Gastroesophageal sphincter (tissue), 3 donors: ENCODE data around the gene BCL2L1.

Experiments
- POLR2A ChIP-seq, 2 donors: fragments of 450-650 bp; IDR thresholded peaks; one replicate each; pipeline ENCODE4 v1.6.1; 2017; ENCODE audit warnings: antibody characterized with exemption in 2 of 2, mild to moderate bottlenecking in 2 of 2, moderate library complexity in 1 of 2
- TF ChIP-seq, protein P1 (sequence below), 4 experiments: fragments of 200-600 bp in 2 of 4; fragments of 450-650 bp in 2 of 4; sonication (generic) in 1 of 4; IDR thresholded peaks; one replicate each; pipeline ENCODE4 v1.5.1; 2017 to 2019; ENCODE audit warnings: antibody characterized with exemption in 4 of 4, mild to moderate bottlenecking in 2 of 4, moderate library complexity in 2 of 4

- TF ChIP-seq POLR2A (IDR thresholded peaks at IDR 0.05), result no peak
- TF ChIP-seq, protein P1, sequence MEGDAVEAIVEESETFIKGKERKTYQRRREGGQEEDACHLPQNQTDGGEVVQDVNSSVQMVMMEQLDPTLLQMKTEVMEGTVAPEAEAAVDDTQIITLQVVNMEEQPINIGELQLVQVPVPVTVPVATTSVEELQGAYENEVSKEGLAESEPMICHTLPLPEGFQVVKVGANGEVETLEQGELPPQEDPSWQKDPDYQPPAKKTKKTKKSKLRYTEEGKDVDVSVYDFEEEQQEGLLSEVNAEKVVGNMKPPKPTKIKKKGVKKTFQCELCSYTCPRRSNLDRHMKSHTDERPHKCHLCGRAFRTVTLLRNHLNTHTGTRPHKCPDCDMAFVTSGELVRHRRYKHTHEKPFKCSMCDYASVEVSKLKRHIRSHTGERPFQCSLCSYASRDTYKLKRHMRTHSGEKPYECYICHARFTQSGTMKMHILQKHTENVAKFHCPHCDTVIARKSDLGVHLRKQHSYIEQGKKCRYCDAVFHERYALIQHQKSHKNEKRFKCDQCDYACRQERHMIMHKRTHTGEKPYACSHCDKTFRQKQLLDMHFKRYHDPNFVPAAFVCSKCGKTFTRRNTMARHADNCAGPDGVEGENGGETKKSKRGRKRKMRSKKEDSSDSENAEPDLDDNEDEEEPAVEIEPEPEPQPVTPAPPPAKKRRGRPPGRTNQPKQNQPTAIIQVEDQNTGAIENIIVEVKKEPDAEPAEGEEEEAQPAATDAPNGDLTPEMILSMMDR (IDR thresholded peaks at IDR 0.05), result no peak
Observed at GRCh38 chr20:31769681-31770080, 47.0 kb upstream of the BCL2L1 start.
